Measurements from ENCODE around the gene BEST1. TPM values are rescaled to one million over a fixed set of nuclear protein-coding genes. Genes with fewer than 3 reads are reported as not detected.

BEST1 gene
- total RNA-seq, 2 experiments from 2014 or later, result not detected

DNA sequence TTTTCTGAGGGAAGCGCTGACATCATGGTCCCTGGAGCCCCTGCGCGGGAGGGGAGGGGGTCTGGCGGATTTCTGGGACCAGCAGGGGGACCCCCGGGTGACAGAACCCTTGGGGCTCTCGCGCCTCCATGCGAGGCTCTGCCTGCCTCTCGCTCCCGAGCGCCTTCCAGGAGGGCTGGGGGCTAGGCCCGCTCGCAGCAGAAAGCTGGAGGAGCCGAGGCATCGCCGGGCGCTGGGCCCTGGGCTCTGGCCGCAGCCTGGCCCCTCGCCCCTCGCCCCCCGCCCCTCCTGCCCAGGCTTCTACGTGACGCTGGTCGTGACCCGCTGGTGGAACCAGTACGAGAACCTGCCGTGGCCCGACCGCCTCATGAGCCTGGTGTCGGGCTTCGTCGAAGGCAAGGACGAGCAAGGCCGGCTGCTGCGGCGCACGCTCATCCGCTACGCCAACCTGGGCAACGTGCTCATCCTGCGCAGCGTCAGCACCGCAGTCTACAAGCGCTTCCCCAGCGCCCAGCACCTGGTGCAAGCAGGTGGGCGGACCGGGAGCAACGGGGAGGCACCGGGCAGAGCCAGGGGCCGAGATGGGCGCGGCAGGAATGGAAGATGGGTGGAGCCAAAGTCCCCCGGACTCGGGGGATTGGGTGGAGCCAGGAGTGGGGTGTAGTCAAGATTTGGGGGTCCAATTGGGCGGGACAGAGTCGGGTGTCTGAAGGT, 5.4 kb downstream of the BEST1 start:
- no peaks in the 10 kb centered on the region for H3K9me3 Mint-ChIP-seq (ENCODE audit: low read depth)
- CTCF ChIA-PET, result interaction anchor here (0.9 kb wide), 1 partner anchor 126 kb away, joined by 6 read pairs; no protein-coding TSS in a partner anchor
- H3K27me3 Mint-ChIP-seq, result peaks cover 27% of the 10 kb centered on the region
- H3K36me3 Mint-ChIP-seq, result no peaks in the 10 kb centered on the region
- peak; percentile 38 for ATAC-seq
- no peak overlapping the region for H3K4me3 Mint-ChIP-seq
- H3K27ac Mint-ChIP-seq, result no peak overlapping the region
- DNase-seq, result no peak
- H3K4me1 Mint-ChIP-seq, result peaks cover 6% of the 10 kb centered on the region

DNA sequence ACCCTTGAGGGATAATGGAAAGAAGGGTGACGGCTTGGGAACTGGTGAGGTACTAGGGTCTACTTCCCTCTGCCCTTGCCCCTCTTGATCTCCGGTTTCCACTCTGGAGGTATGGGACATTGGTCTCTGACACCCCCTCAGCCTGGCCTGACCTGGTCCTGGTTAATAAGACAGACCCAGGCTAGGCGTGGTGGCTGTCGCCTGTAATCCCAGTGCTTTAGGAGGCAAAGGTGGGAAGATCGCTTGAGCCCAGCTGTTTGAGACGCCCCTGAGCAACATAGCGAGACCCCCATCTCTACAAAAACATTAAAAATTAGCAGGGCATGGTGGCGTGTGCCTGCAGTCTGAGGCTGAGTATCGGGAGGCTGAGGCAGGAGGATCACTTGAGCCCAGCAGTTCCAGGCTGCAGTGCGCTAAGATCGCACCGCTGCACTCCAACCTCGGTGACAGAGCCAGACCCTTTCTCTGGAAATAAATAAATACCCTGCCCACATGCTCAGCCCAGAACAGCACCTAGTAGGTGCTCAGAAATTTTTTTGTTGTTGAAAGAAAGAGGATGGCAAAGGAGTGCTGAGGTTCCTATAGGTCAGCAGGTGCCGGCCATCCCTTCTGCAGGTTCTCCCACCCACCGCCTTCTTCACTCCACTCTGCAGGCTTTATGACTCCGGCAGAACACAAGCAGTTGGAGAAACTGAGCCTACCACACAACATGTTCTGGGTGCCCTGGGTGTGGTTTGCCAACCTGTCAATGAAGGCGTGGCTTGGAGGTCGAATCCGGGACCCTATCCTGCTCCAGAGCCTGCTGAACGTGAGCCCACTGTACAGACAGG, 6.3 kb downstream of the BEST1 start:
- H3K9me3 Mint-ChIP-seq (ENCODE audit: low read depth), result no peaks in the 10 kb centered on the region
- no peaks in the 10 kb centered on the region for H3K36me3 Mint-ChIP-seq
- no peak overlapping the region for H3K4me3 Mint-ChIP-seq
- peaks cover 27% of the 10 kb centered on the region for H3K27me3 Mint-ChIP-seq
- DNase-seq (no peak), ATAC-seq (no peak)
- CTCF ChIA-PET, result interaction anchor here (1.3 kb wide), 1 partner anchor 8 kb away, joined by 3 read pairs; no protein-coding TSS in a partner anchor
- no peak overlapping the region for H3K27ac Mint-ChIP-seq
- H3K4me1 Mint-ChIP-seq, result peaks cover 6% of the 10 kb centered on the region

DNA sequence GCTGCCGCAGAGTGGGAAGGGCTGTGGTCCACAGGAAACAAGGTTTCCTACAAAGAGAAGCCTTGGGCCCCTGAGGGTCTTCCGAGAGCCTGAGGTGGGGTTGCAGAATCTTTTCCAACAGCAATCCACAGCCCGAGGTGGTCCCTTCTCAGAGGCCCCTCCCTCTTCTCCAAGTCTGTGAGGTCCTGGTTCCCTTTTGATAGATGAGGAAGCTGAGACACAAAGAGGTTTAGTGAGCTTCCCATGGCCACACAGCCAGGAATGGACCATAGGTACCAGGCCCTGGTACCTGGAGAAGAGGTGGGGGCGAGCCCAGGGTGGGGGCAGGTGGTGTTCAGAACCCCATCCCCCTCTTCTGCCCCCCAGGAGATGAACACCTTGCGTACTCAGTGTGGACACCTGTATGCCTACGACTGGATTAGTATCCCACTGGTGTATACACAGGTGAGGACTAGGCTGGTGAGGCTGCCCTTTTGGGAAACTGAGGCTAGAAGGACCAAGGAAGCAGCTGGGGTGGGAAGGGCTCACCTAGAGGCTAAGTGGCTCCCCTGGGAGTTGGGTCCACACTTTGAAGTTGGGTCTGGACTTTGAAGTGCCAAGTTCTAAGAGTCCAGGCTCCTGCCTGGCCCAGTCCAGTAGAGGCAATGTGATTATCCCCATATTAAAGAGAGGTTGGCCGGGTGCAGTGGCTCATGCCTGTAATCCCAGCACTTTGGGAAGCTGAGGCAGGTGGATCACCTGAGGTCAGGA, 7.0 kb downstream of the BEST1 start:
- no peak overlapping the region for H3K4me3 Mint-ChIP-seq
- CTCF ChIA-PET, result interaction anchor here (1.2 to 1.3 kb wide), 2 partner anchors 9 to 58 kb away, joined by 3 read pairs; no protein-coding TSS in a partner anchor
- ATAC-seq (no peak), DNase-seq (peak; percentile 25)
- H3K9me3 Mint-ChIP-seq (ENCODE audit: low read depth), result no peaks in the 10 kb centered on the region
- peaks cover 6% of the 10 kb centered on the region for H3K4me1 Mint-ChIP-seq
- H3K27ac Mint-ChIP-seq, result no peak overlapping the region
- no peaks in the 10 kb centered on the region for H3K36me3 Mint-ChIP-seq
- H3K27me3 Mint-ChIP-seq, result peaks cover 27% of the 10 kb centered on the region

DNA sequence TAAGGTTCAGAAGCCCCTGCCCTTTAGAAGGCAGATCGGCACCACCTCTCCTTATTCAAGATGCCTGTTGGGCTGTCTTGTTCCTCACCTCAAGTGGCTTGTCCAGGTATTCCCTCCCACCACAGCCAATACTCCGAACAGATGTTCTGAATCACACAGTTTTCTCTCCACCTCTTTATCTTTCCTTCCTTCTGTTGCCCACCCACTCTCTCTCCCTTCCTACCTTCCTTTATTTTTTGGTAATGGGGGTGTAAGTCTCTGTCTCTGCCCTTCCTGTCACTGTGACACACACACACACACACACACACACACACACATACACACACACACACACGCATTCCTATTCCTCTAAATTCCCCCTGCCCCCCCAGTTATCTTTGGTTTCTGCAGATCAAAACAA, 8.4 kb downstream of the BEST1 start:
- Mint-ChIP-seq H3K27ac (no peak overlapping the region), H3K27me3 (peaks cover 27% of the 10 kb centered on the region), H3K4me3 (no peak overlapping the region), H3K9me3 (ENCODE audit: low read depth) (no peaks in the 10 kb centered on the region), H3K4me1 (peaks cover 11% of the 10 kb centered on the region), H3K36me3 (peaks cover 4% of the 10 kb centered on the region)
- ATAC-seq, result no peak
- DNase-seq, result peak; percentile 16
- CTCF ChIA-PET, result interaction anchor here (1.2 to 5.8 kb wide), 3 partner anchors 12 to 123 kb away, joined by 3 to 28 read pairs (median 5); no protein-coding TSS in a partner anchor

DNA sequence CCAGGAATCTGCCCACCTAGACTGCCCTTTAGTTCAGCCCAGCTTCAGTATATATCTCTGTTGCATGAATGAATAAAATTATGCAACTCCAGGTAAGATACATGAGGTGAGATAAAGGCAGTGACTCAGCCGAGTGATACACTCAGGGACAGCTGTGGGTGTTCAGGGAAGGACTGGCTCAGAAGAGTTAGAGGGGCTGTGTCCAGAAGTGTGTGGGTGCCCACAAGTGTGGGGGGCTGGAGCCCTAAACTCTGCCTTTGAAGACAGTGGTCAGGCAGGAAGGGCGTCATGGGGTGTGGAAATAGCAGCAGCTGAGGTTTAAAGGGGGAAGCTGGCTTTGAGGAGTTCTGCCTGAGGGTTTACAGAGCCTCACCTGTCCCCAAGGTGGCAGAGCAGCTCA, 9.0 kb downstream of the BEST1 start:
- no peak overlapping the region for H3K27ac Mint-ChIP-seq
- peaks cover 22% of the 10 kb centered on the region for H3K27me3 Mint-ChIP-seq
- ATAC-seq (no peak), DNase-seq (peak; percentile 40)
- peaks cover 9% of the 10 kb centered on the region for H3K36me3 Mint-ChIP-seq
- peaks cover 16% of the 10 kb centered on the region for H3K4me1 Mint-ChIP-seq
- no peak overlapping the region for H3K4me3 Mint-ChIP-seq
- CTCF ChIA-PET, result interaction anchor here (1.4 to 5.8 kb wide), 2 partner anchors 12 to 123 kb away, joined by 5 to 28 read pairs; no protein-coding TSS in a partner anchor
- no peaks in the 10 kb centered on the region for H3K9me3 Mint-ChIP-seq (ENCODE audit: low read depth)

DNA sequence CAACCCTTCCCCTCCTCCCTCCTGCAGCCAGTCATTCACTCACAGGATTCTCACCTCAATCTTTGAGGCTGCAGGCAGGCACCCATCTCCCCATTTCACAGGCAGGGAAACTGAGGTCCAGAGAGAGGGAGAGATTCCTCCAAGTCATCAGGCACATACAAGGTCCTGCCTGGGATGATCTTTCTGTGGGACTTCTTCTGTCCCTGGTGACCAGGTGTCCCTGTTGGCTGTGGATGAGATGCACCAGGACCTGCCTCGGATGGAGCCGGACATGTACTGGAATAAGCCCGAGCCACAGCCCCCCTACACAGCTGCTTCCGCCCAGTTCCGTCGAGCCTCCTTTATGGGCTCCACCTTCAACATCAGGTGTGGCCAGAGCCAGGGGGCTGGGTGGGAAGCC, 9.5 kb downstream of the BEST1 start:
- H3K4me1 Mint-ChIP-seq, result peaks cover 22% of the 10 kb centered on the region
- peaks cover 16% of the 10 kb centered on the region for H3K27me3 Mint-ChIP-seq
- H3K36me3 Mint-ChIP-seq, result peaks cover 14% of the 10 kb centered on the region
- H3K9me3 Mint-ChIP-seq (ENCODE audit: low read depth), result no peaks in the 10 kb centered on the region
- DNase-seq, result no peak
- CTCF ChIA-PET, result interaction anchor here (1.4 to 5.8 kb wide), 2 partner anchors 13 to 122 kb away, joined by 5 to 28 read pairs; no protein-coding TSS in a partner anchor
- no peak overlapping the region for H3K4me3 Mint-ChIP-seq
- ATAC-seq, result no peak
- no peak overlapping the region for H3K27ac Mint-ChIP-seq

DNA sequence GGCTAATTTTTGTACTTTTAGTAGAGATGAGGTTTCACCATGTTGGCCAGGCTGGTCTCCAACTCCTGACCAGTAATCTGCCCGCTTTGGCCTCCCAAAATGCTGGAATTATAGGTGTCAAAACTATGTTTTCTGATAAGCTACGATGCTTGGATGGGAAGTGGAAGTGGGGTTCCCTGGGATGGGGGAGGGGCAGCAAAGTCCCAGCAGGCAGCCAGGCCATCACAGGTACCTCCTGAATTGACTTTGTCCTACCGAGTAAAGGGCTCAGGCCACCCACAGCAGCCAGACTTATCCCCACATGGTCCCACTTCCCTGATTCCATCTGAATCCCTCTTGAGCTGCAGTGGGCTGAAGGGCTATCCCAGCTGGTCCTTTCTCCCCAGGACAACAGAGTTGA, 10.4 kb downstream of the BEST1 start:
- DNase-seq, result no peak
- Mint-ChIP-seq H3K36me3 (peaks cover 22% of the 10 kb centered on the region), H3K4me3 (no peak overlapping the region), H3K27me3 (peaks cover 10% of the 10 kb centered on the region), H3K27ac (no peak overlapping the region), H3K9me3 (ENCODE audit: low read depth) (no peaks in the 10 kb centered on the region), H3K4me1 (peaks cover 30% of the 10 kb centered on the region)
- CTCF ChIA-PET, result interaction anchor here (1.0 to 5.8 kb wide), 4 partner anchors 9 to 121 kb away, joined by 3 to 28 read pairs (median 4); no protein-coding TSS in a partner anchor
- ATAC-seq, result no peak

DNA sequence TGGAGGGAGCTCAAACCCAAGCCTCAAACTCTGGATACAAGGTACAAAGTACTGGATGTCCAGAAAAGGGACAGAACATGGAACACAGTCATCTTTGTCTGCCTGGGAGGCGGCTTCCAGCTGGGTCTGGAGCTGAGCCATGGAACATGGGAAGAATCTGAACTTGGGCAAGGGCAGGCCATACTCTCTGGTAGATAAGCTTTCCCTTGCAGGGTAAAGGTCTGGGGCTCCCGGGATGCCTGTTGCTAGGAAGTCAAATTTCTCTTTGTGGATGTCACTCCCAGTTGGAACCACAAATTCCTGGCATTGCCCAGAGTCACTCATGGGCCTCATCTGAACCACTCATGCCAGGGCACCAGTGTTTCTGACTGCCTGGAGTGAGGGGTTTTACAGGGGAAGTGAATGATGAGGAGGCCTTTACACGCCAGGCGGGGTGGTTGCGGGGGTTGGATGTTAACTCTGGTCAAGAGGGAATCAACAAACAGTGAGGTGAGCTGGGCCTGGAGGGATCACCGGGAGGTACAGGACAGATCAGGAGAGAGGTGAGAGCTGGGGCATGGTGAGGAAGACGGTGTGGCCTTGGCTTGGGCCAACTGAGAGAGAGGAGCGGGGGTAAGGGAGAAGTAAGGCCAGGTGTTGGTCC, 11.5 kb downstream of the BEST1 start:
- CTCF ChIA-PET, result interaction anchor here (1.2 to 5.8 kb wide), 3 partner anchors 8 to 63 kb away, joined by 3 to 28 read pairs (median 4); no protein-coding TSS in a partner anchor
- no peaks in the 10 kb centered on the region for H3K9me3 Mint-ChIP-seq (ENCODE audit: low read depth)

DNA sequence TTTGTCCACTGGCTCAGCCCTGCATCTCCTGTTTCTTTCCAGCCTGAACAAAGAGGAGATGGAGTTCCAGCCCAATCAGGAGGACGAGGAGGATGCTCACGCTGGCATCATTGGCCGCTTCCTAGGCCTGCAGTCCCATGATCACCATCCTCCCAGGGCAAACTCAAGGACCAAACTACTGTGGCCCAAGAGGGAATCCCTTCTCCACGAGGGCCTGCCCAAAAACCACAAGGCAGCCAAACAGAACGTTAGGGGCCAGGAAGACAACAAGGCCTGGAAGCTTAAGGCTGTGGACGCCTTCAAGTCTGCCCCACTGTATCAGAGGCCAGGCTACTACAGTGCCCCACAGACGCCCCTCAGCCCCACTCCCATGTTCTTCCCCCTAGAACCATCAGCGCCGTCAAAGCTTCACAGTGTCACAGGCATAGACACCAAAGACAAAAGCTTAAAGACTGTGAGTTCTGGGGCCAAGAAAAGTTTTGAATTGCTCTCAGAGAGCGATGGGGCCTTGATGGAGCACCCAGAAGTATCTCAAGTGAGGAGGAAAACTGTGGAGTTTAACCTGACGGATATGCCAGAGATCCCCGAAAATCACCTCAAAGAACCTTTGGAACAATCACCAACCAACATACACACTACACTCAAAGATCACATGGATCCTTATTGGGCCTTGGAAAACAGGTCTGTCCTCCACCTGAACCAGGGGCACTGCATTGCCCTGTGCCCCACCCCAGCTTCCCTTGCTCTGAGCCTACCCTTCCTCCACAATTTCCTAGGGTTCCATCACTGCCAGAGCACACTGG, 12.3 kb downstream of the BEST1 start:
- no peaks in the 10 kb centered on the region for H3K27me3 Mint-ChIP-seq
- CTCF ChIA-PET, result interaction anchor here (1.4 to 5.8 kb wide), 2 partner anchors 15 to 63 kb away, joined by 4 to 28 read pairs; no protein-coding TSS in a partner anchor
- no peak overlapping the region for H3K27ac Mint-ChIP-seq
- peaks cover 30% of the 10 kb centered on the region for H3K4me1 Mint-ChIP-seq
- H3K4me3 Mint-ChIP-seq, result no peak overlapping the region
- no peak for ATAC-seq
- DNase-seq, result no peak
- no peaks in the 10 kb centered on the region for H3K9me3 Mint-ChIP-seq (ENCODE audit: low read depth)
- peaks cover 31% of the 10 kb centered on the region for H3K36me3 Mint-ChIP-seq

More for the DNA sequence above, 11.5 kb downstream of the BEST1 start:
- Mint-ChIP-seq H3K27me3 (no peaks in the 10 kb centered on the region), H3K4me3 (no peak overlapping the region), H3K36me3 (peaks cover 29% of the 10 kb centered on the region), H3K27ac (no peak overlapping the region), H3K4me1 (peaks cover 30% of the 10 kb centered on the region)
- no peak for DNase-seq
- no peak for ATAC-seq

DNA sequence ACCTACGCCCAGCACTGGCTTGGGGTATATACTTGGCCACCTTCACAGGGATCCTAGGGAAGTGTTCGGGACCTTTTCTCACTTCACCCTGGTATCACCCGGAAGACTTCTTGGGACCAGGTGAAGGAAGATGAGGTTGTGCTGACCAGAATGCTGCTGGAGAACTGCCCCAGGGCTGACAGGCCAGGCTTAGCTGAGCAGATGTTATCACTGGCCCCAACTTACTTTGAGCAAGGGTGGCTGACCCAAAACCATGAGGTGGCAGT, 12.8 kb downstream of the BEST1 start:
- Mint-ChIP-seq H3K27ac (no peak overlapping the region), H3K4me3 (no peak overlapping the region)

DNA sequence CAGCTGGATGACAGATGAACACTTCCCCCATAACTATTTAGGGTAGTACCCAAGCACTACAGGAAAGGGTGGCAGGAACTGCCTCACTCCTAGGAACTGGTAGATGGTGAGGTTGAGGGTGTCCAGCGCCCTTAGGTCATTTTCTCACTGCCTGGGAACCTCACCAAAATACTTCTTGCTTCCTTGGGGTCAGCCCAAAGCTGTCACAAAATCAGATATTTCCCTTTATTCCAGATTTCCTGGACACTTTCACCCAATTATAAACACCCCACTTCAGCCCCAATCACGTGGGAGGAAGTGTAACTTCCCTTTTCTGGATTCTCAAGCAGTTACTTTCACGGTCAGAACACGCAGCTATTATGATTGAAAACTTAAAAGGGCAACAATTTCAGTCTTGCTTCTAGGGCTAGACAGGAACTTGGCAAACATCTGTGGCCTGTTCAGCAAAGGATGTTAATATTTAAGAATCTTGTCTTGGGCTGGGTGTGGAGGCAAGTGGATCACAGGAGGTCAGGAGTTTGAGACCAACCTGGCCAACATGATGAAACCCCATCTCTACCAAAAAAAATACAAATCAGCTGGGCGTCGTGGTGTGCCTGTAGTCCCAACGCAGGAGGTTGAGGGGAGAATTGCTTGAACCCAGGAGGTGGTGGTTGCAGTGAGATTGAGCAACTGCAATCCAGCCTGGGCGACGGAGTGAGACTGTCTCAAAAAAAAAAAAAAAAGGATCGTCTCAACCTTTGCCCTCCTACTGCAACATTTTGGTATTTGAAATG, 13.3 kb downstream of the BEST1 start:
- CTCF ChIA-PET, result interaction anchor here (1.6 to 5.8 kb wide), 2 partner anchors 17 to 66 kb away, joined by 3 to 28 read pairs; no protein-coding TSS in a partner anchor
- DNase-seq (peak; percentile 31), ATAC-seq (no peak)
- Mint-ChIP-seq H3K36me3 (peaks cover 31% of the 10 kb centered on the region), H3K27me3 (no peaks in the 10 kb centered on the region), H3K27ac (peak overlapping the region; percentile 31), H3K4me3 (no peak overlapping the region), H3K9me3 (ENCODE audit: low read depth) (no peaks in the 10 kb centered on the region), H3K4me1 (peaks cover 34% of the 10 kb centered on the region)

More for the DNA sequence above, 12.8 kb downstream of the BEST1 start:
- Mint-ChIP-seq H3K4me1 (peaks cover 30% of the 10 kb centered on the region), H3K36me3 (peaks cover 31% of the 10 kb centered on the region), H3K27me3 (no peaks in the 10 kb centered on the region), H3K9me3 (ENCODE audit: low read depth) (no peaks in the 10 kb centered on the region)
- no peak for DNase-seq
- CTCF ChIA-PET, result interaction anchor here (1.4 to 5.8 kb wide), 3 partner anchors 16 to 65 kb away, joined by 3 to 28 read pairs (median 4); no protein-coding TSS in a partner anchor
- no peak for ATAC-seq

Data from activated CD8-positive, alpha-beta memory T cell treated with anti-CD3 and anti-CD28 coated beads, Interleukin-2, amount 10 ng/mL, durations not matched to agents 7 days and 5 days (primary cell).